Karpas-422 (cell line): ENCODE measurements around the gene PRKX. TPM values are rescaled to one million over a fixed set of nuclear protein-coding genes. Genes with fewer than 3 reads are reported as not detected.

Experiments
- DNase-seq: peaks from one replicate; pipeline ENCODE4 v3.0.0-alpha.2; 2015
- H2AFZ ChIP-seq: fragments of 200-600 bp; sonication (generic); 2 replicates; pipeline ENCODE4 v1.6.1; 2014; ENCODE audit warnings: antibody characterized with exemption, low read length, mixed read lengths
- H3K27ac ChIP-seq: fragments of 200-600 bp; sonication (generic); 2 replicates; pipeline ENCODE4 v1.5.1; 2014; ENCODE audit warnings: mild to moderate bottlenecking, low read length, moderate library complexity
- H3K27me3 ChIP-seq: fragments of 200-600 bp; sonication (generic); 2 replicates; pipeline ENCODE4 v1.6.1; 2014; ENCODE audit warnings: low read length, mixed read lengths
- H3K36me3 ChIP-seq: fragments of 200-600 bp; sonication (generic); 2 replicates; pipeline ENCODE4 v1.6.1; 2014; ENCODE audit warnings: low read length, mixed read lengths; ENCODE audit not compliant: insufficient read depth
- H3K4me1 ChIP-seq: fragments of 200-600 bp; sonication (generic); 2 replicates; pipeline ENCODE4 v1.6.1; 2014; ENCODE audit warnings: mild to moderate bottlenecking, low read length, mixed read lengths
- H3K4me2 ChIP-seq: fragments of 200-600 bp; sonication (generic); 2 replicates; pipeline ENCODE4 v1.6.1; 2014; ENCODE audit warnings: low read length, low read depth, mild to moderate bottlenecking; ENCODE audit not compliant: poor library complexity, severe bottlenecking
- H3K4me3 ChIP-seq: fragments of 200-600 bp; sonication (generic); 2 replicates; pipeline ENCODE4 v1.5.1; 2014; ENCODE audit warnings: mild to moderate bottlenecking, antibody characterized with exemption, low read length, mixed read lengths
- H3K79me2 ChIP-seq: fragments of 200-600 bp; sonication (generic); 2 replicates; pipeline ENCODE4 v1.6.1; 2014; ENCODE audit warnings: mild to moderate bottlenecking, low read length, mixed read lengths
- H3K9ac ChIP-seq: fragments of 200-600 bp; sonication (generic); 2 replicates; pipeline ENCODE4 v1.6.0; 2014; ENCODE audit warnings: low read length
- H3K9me2 ChIP-seq: fragments of 200-600 bp; sonication (generic), shearing (Covaris generic); replicated peaks from 2 replicates; pipeline ENCODE4 v1.6.0; 2014; ENCODE audit warnings: mild to moderate bottlenecking, low read length, moderate library complexity; ENCODE audit not compliant: insufficient read depth
- H3K9me3 ChIP-seq: fragments of 300-700, 200-600 bp; sonication (generic); 2 replicates; pipeline ENCODE4 v1.6.1; 2014; ENCODE audit warnings: low read length, mixed read lengths
- H4K20me1 ChIP-seq: fragments of 200-600 bp; sonication (generic); 2 replicates; pipeline ENCODE4 v1.6.1; 2014; ENCODE audit warnings: mild to moderate bottlenecking, antibody characterized with exemption, low read length, low read depth; ENCODE audit not compliant: insufficient read depth
- total RNA-seq: library from RNA; depleted of rRNA; stranded (reverse); fragments of >200 nt; shearing (Covaris generic); gene quantifications from 2 replicates; pipeline ENCODE4 v1.2.3, GENCODE V29; 2014; ENCODE audit warnings: low replicate concordance

PRKX gene
- total RNA-seq, 1 experiment from 2014 or later: 18.2 TPM

GRCh38 chrX:3599802-3600430 lies 113.5 kb downstream of the PRKX start:
- no peak overlapping the region for H2AFZ ChIP-seq
- H3K27me3 ChIP-seq: no peaks in the 10 kb centered on the region
- H3K4me1 ChIP-seq: no peaks in the 10 kb centered on the region
- no peaks in the 10 kb centered on the region for H3K9me2 ChIP-seq
- no peaks in the 10 kb centered on the region for H3K9me3 ChIP-seq
- no peaks in the 10 kb centered on the region for H4K20me1 ChIP-seq
- no peak overlapping the region for H3K4me3 ChIP-seq
- H3K27ac ChIP-seq: no peak overlapping the region
- no peaks in the 10 kb centered on the region for H3K79me2 ChIP-seq
- no peaks in the 10 kb centered on the region for H3K36me3 ChIP-seq
- DNase-seq: no peak
- H3K9ac ChIP-seq: no peak overlapping the region
- no peak overlapping the region for H3K4me2 ChIP-seq

- no peaks in the 10 kb centered on the region for H4K20me1 ChIP-seq
- no peak overlapping the region for H3K4me2 ChIP-seq
- no peak for DNase-seq
- H3K4me1 ChIP-seq: no peaks in the 10 kb centered on the region
- H3K36me3 ChIP-seq: no peaks in the 10 kb centered on the region
- no peaks in the 10 kb centered on the region for H3K27me3 ChIP-seq
- H3K27ac ChIP-seq: no peak overlapping the region
- no peaks in the 10 kb centered on the region for H3K79me2 ChIP-seq
- H3K4me3 ChIP-seq: no peak overlapping the region
- no peaks in the 10 kb centered on the region for H3K9me2 ChIP-seq
- H2AFZ ChIP-seq: no peak overlapping the region
- no peaks in the 10 kb centered on the region for H3K9me3 ChIP-seq
- H3K9ac ChIP-seq: no peak overlapping the region
Measured at GRCh38 chrX:3598709-3599108, 114.7 kb downstream of the PRKX start.

GRCh38 chrX:3598046-3598605 lies 115.3 kb downstream of the PRKX start:
- Histone ChIP-seq H3K4me1 (no peaks in the 10 kb centered on the region), H3K79me2 (no peaks in the 10 kb centered on the region), H3K4me2 (no peak overlapping the region), H3K27ac (no peak overlapping the region), H3K9me3 (no peaks in the 10 kb centered on the region), H3K4me3 (no peak overlapping the region), H3K9ac (no peak overlapping the region), H4K20me1 (no peaks in the 10 kb centered on the region), H2AFZ (no peak overlapping the region), H3K27me3 (no peaks in the 10 kb centered on the region), H3K36me3 (no peaks in the 10 kb centered on the region), H3K9me2 (no peaks in the 10 kb centered on the region)
- DNase-seq: no peak

GRCh38 chrX:3592184-3592583 lies 121.3 kb downstream of the PRKX start:
- no peak overlapping the region for H3K9ac ChIP-seq
- H3K79me2 ChIP-seq: no peaks in the 10 kb centered on the region
- H3K27ac ChIP-seq: no peak overlapping the region
- H2AFZ ChIP-seq: no peak overlapping the region
- no peak overlapping the region for H3K4me3 ChIP-seq
- no peaks in the 10 kb centered on the region for H3K9me3 ChIP-seq
- no peak overlapping the region for H3K4me2 ChIP-seq
- H3K27me3 ChIP-seq: no peaks in the 10 kb centered on the region
- DNase-seq: no peak
- no peaks in the 10 kb centered on the region for H3K9me2 ChIP-seq
- no peaks in the 10 kb centered on the region for H3K36me3 ChIP-seq
- H4K20me1 ChIP-seq: no peaks in the 10 kb centered on the region
- no peaks in the 10 kb centered on the region for H3K4me1 ChIP-seq

GRCh38 chrX:3589474-3589873 lies 124.0 kb downstream of the PRKX start:
- H2AFZ ChIP-seq: no peak overlapping the region
- DNase-seq: no peak
- H3K79me2 ChIP-seq: no peaks in the 10 kb centered on the region
- H3K4me2 ChIP-seq: no peak overlapping the region
- no peaks in the 10 kb centered on the region for H3K9me2 ChIP-seq
- H3K9me3 ChIP-seq: no peaks in the 10 kb centered on the region
- no peak overlapping the region for H3K27ac ChIP-seq
- no peaks in the 10 kb centered on the region for H3K4me1 ChIP-seq
- H3K4me3 ChIP-seq: no peak overlapping the region
- no peaks in the 10 kb centered on the region for H3K27me3 ChIP-seq
- H3K9ac ChIP-seq: no peak overlapping the region
- H4K20me1 ChIP-seq: no peaks in the 10 kb centered on the region
- no peaks in the 10 kb centered on the region for H3K36me3 ChIP-seq

- Histone ChIP-seq H2AFZ (no peak overlapping the region), H3K27me3 (no peaks in the 10 kb centered on the region), H3K4me1 (no peaks in the 10 kb centered on the region), H3K9me3 (no peaks in the 10 kb centered on the region), H4K20me1 (no peaks in the 10 kb centered on the region), H3K4me3 (no peak overlapping the region), H3K4me2 (no peak overlapping the region), H3K27ac (no peak overlapping the region), H3K9ac (no peak overlapping the region), H3K79me2 (no peaks in the 10 kb centered on the region), H3K9me2 (no peaks in the 10 kb centered on the region), H3K36me3 (no peaks in the 10 kb centered on the region)
- DNase-seq: no peak
Measured at GRCh38 chrX:3585719-3586118, 127.7 kb downstream of the PRKX start.

- H3K27ac ChIP-seq: no peak overlapping the region
- no peaks in the 10 kb centered on the region for H4K20me1 ChIP-seq
- H3K4me2 ChIP-seq: no peak overlapping the region
- no peaks in the 10 kb centered on the region for H3K9me2 ChIP-seq
- no peak overlapping the region for H3K4me3 ChIP-seq
- H3K79me2 ChIP-seq: no peaks in the 10 kb centered on the region
- H3K9me3 ChIP-seq: no peaks in the 10 kb centered on the region
- DNase-seq: no peak
- H3K4me1 ChIP-seq: no peaks in the 10 kb centered on the region
- no peak overlapping the region for H3K9ac ChIP-seq
- H3K36me3 ChIP-seq: no peaks in the 10 kb centered on the region
- H3K27me3 ChIP-seq: no peaks in the 10 kb centered on the region
- H2AFZ ChIP-seq: no peak overlapping the region
Measured at GRCh38 chrX:3584415-3584996, 128.9 kb downstream of the PRKX start.

GRCh38 chrX:3582451-3582850 lies 131.0 kb downstream of the PRKX start:
- Histone ChIP-seq H3K27ac (no peak overlapping the region), H3K9ac (no peak overlapping the region), H3K4me3 (no peak overlapping the region), H4K20me1 (no peaks in the 10 kb centered on the region), H3K27me3 (no peaks in the 10 kb centered on the region), H3K4me1 (no peaks in the 10 kb centered on the region), H2AFZ (no peak overlapping the region), H3K9me2 (no peaks in the 10 kb centered on the region), H3K4me2 (no peak overlapping the region), H3K79me2 (no peaks in the 10 kb centered on the region), H3K9me3 (no peaks in the 10 kb centered on the region), H3K36me3 (no peaks in the 10 kb centered on the region)
- DNase-seq: no peak
